ENCODE measurements around the gene ZBP1. TPM values are rescaled to one million over a fixed set of nuclear protein-coding genes. Genes with fewer than 3 reads are reported as not detected.

The ZBP1 gene
- total and polyA plus RNA-seq, 8 donors = 0.11 to 5.3 (median 0.39) TPM; not detected in 2

Other genes starting within 250 kb of the ZBP1 start
- gene RBM38, start 229.0 kb downstream of the ZBP1 start, total RNA-seq = 10 to 100 TPM; 17.6 to 20.0 TPM
- gene RBM38, start 229.0 kb downstream of the ZBP1 start, polyA plus RNA-seq (ENCODE audit: insufficient read length in 6 of 6) = 10 to 100 TPM; 16.8 to 29.5 (median 21.9) TPM
- not detected for gene CTCFL, start 95.3 kb downstream of the ZBP1 start, total RNA-seq
- under 1 TPM; 0.39 to 0.67 (median 0.50) TPM for gene CTCFL, start 95.3 kb downstream of the ZBP1 start, polyA plus RNA-seq (ENCODE audit: insufficient read length in 6 of 6)
- not detected for gene PCK1, start 59.3 kb downstream of the ZBP1 start, total RNA-seq
- gene PCK1, start 59.3 kb downstream of the ZBP1 start, polyA plus RNA-seq (ENCODE audit: insufficient read length in 6 of 6) = under 1 TPM; 0.08 to 0.41 (median 0.29) TPM
- 100 to 1,000 TPM in 1 of 2 donors, 10 to 100 TPM in 1; 41.0 to 109 TPM for gene PMEPA1, start 89.6 kb upstream of the ZBP1 start, total RNA-seq
- 10 to 100 TPM; 19.4 to 39.5 (median 24.9) TPM for gene PMEPA1, start 89.6 kb upstream of the ZBP1 start, polyA plus RNA-seq (ENCODE audit: insufficient read length in 6 of 6)